ENCODE data around the gene DALRD3. TPM values are rescaled to one million over a fixed set of nuclear protein-coding genes. Genes with fewer than 3 reads are reported as not detected.

DALRD3 gene
- total and polyA plus RNA-seq, 4 donors: 7.9 to 10.6 (median 9.3) TPM

DNA sequence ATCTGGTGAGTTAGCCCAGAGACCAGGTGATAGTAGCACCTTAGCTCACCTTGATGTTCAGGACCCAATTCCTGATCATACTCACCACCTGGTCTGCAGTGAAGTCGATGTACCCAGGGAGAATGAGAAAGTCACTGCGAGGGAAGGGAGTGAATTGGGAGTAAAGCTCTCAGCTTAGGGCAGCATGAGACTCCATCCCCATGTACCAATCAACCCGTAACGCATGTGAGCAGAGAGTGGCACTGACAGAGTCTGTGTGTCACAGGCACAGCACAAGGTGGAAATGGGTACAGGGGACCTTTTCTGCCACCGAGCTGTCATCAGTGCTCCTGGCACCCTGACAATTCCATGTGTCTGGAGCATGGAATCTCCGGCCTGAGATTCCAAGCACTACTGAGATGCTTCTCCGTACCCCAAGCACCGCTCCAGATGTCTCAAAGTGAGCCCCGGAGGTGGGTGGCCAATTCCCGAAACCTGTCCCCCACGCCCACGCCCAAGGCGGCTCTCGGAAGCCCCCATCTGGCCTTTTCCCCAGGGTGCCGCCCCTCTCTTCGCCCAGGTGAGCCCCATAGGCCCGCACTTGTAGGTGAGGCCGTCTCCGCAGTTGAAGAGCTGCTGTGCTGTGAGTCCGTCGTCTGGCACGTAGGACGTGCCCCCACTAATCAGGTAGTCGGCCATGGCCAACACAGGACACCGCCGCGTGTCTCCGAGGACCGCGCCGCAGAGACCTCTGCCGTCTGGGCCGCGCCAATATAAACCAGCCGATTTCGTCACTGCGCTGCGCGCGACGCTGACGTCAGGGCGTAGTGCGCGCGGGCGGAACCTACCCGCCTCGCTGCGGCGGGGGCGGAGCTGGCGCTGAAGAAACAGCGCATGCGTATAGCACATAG, 10.5 kb upstream of the DALRD3 start, which contains the start of gene IMPDH2 (continued):
- no peak for TF ChIP-seq FOXA1 (IDR thresholded peaks at IDR 0.05)
- TF ChIP-seq HNF4G (IDR thresholded peaks at IDR 0.05): no peak
- peak; percentile 30 to 52 for TF ChIP-seq RAD21 (IDR thresholded peaks at IDR 0.05)
- no peak for TF ChIP-seq HNF4A (conservative IDR thresholded peaks at IDR 0.05)
- TF ChIP-seq, protein P1, sequence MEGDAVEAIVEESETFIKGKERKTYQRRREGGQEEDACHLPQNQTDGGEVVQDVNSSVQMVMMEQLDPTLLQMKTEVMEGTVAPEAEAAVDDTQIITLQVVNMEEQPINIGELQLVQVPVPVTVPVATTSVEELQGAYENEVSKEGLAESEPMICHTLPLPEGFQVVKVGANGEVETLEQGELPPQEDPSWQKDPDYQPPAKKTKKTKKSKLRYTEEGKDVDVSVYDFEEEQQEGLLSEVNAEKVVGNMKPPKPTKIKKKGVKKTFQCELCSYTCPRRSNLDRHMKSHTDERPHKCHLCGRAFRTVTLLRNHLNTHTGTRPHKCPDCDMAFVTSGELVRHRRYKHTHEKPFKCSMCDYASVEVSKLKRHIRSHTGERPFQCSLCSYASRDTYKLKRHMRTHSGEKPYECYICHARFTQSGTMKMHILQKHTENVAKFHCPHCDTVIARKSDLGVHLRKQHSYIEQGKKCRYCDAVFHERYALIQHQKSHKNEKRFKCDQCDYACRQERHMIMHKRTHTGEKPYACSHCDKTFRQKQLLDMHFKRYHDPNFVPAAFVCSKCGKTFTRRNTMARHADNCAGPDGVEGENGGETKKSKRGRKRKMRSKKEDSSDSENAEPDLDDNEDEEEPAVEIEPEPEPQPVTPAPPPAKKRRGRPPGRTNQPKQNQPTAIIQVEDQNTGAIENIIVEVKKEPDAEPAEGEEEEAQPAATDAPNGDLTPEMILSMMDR (IDR thresholded peaks at IDR 0.05; ENCODE audit: low read depth, low read length, missing input control): no peak
- TF ChIP-seq NR2F2 (IDR thresholded peaks at IDR 0.05): no peak
- peak; percentile 60 for TF ChIP-seq SP1 (IDR thresholded peaks at IDR 0.05)
- peak in 1 of 2 donors; percentile 75 for TF ChIP-seq GABPA (IDR thresholded peaks at IDR 0.05 in 1 of 2, conservative IDR thresholded peaks at IDR 0.05 in 1 of 2)
- TF ChIP-seq JUND (IDR thresholded peaks at IDR 0.05): peak; percentile 31 to 78

DNA sequence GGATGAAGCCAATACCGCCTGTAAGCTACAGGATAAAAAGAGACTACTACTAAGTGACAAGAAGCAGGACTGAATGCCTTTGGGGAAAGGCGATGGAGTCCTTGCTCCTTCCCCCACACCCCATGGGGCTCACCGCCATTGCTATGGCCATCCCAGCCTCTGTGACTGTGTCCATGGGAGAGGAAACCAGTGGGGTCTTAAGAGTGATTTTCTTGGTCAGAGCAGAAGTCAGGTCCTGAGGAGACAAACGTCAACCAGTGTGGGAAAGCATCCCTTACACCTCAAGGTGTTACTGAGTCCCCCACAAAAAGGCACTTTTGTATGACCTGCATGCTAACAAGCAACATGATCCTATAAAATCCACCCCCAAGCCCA, 9.9 kb upstream of the DALRD3 start:
- Histone ChIP-seq H3K9ac (ENCODE audit: low read depth in 1 of 2, low read length in 2 of 2) (peak overlapping the region in 1 of 2 donors; percentile 81), H3K4me1 (ENCODE audit: control insufficient read depth in 4 of 4, insufficient read depth in 4 of 4, low read length in 3 of 4) (peaks cover 3 to 23% (median 15%) of the 10 kb centered on the region in 4 donors), H3K4me3 (ENCODE audit: low read depth in 1 of 3, low read length in 3 of 3) (peak overlapping the region in 2 of 3 donors; percentile 73 to 75), H3K36me3 (ENCODE audit: control insufficient read depth in 4 of 4, insufficient read depth in 3 of 4, low read depth in 1 of 4, low read length in 3 of 4) (peaks cover 0 to 54% (median 42%) of the 10 kb centered on the region in 4 donors), H3K9me3 (ENCODE audit: control insufficient read depth in 4 of 4, low read length in 3 of 4) (no peaks in the 10 kb centered on the region), H3K27ac (ENCODE audit: low read depth in 1 of 2, low read length in 2 of 2) (peak overlapping the region; percentile 96), H3K27me3 (ENCODE audit: control insufficient read depth in 4 of 4, insufficient read depth in 4 of 4, low read length in 3 of 4) (no peaks in the 10 kb centered on the region)
- DNase-seq (ENCODE audit: low spot score): no peak
- WGBS: 86% methylated on average over 4 of the region's 4 CpGs
- no peak for TF ChIP-seq SP1 (IDR thresholded peaks at IDR 0.05)
- TF ChIP-seq TAF1 (conservative IDR thresholded peaks at IDR 0.05): no peak
- no peak for TF ChIP-seq RXRA (IDR thresholded peaks at IDR 0.05)
- no peak for TF ChIP-seq HNF4G (IDR thresholded peaks at IDR 0.05)
- TF ChIP-seq, protein P1 (IDR thresholded peaks at IDR 0.05; ENCODE audit: low read depth, low read length, missing input control): no peak
- TF ChIP-seq, protein P2, sequence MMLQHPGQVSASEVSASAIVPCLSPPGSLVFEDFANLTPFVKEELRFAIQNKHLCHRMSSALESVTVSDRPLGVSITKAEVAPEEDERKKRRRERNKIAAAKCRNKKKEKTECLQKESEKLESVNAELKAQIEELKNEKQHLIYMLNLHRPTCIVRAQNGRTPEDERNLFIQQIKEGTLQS (IDR thresholded peaks at IDR 0.05): no peak
- TF ChIP-seq YY1 (IDR thresholded peaks at IDR 0.05): no peak
- no peak for TF ChIP-seq GABPA (IDR thresholded peaks at IDR 0.05 in 1 of 2, conservative IDR thresholded peaks at IDR 0.05 in 1 of 2)
- TF ChIP-seq JUND (IDR thresholded peaks at IDR 0.05): no peak
- TF ChIP-seq FOXA2 (IDR thresholded peaks at IDR 0.05): no peak
- TF ChIP-seq FOXA1 (IDR thresholded peaks at IDR 0.05): no peak

DNA sequence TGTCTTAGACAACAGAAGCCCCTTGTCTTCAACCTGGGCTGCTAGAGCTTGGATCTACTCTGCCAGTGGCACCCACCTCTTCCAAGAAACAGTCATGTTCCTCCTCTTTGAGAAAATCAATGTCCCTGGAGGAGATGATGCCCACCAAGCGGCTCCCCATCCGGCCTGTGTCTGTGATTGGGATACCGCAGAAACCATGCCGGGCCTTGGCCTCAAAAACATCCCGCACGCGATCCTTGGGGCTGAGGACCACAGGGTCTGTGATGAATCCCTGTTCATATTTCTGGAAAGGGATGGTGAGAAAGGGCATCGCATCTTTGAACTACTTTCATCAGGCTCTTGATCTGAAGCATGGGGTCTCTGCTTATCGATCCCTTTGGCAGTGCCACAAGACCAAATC, 9.3 kb upstream of the DALRD3 start:
- Histone ChIP-seq H3K27ac (ENCODE audit: low read depth in 1 of 2, low read length in 2 of 2) (no peak overlapping the region), H3K4me3 (ENCODE audit: low read depth in 1 of 3, low read length in 3 of 3) (no peak overlapping the region), H3K4me1 (ENCODE audit: control insufficient read depth in 4 of 4, insufficient read depth in 4 of 4, low read length in 3 of 4) (peaks cover 6 to 30% (median 21%) of the 10 kb centered on the region in 4 donors), H3K9me3 (ENCODE audit: control insufficient read depth in 4 of 4, low read length in 3 of 4) (no peaks in the 10 kb centered on the region), H3K9ac (ENCODE audit: low read depth in 1 of 2, low read length in 2 of 2) (no peak overlapping the region), H3K27me3 (ENCODE audit: control insufficient read depth in 4 of 4, insufficient read depth in 4 of 4, low read length in 3 of 4) (no peaks in the 10 kb centered on the region), H3K36me3 (ENCODE audit: control insufficient read depth in 4 of 4, insufficient read depth in 3 of 4, low read depth in 1 of 4, low read length in 3 of 4) (peaks cover 0 to 51% (median 37%) of the 10 kb centered on the region in 4 donors)
- DNase-seq (ENCODE audit: low spot score): no peak
- 97% methylated on average over 9 of the region's 9 CpGs for WGBS
- TF ChIP-seq YY1 (IDR thresholded peaks at IDR 0.05): no peak
- TF ChIP-seq, protein P1 (IDR thresholded peaks at IDR 0.05; ENCODE audit: low read depth, low read length, missing input control): no peak
- no peak for TF ChIP-seq RAD21 (IDR thresholded peaks at IDR 0.05)
- no peak for TF ChIP-seq HNF4G (IDR thresholded peaks at IDR 0.05)
- TF ChIP-seq SP1 (IDR thresholded peaks at IDR 0.05): no peak
- TF ChIP-seq, protein P2 (IDR thresholded peaks at IDR 0.05): no peak
- TF ChIP-seq FOXA2 (IDR thresholded peaks at IDR 0.05): no peak
- no peak for TF ChIP-seq HNF4A (conservative IDR thresholded peaks at IDR 0.05)
- TF ChIP-seq RXRA (IDR thresholded peaks at IDR 0.05): no peak
- TF ChIP-seq, protein P3, sequence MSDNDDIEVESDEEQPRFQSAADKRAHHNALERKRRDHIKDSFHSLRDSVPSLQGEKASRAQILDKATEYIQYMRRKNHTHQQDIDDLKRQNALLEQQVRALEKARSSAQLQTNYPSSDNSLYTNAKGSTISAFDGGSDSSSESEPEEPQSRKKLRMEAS (IDR thresholded peaks at IDR 0.05): no peak
- no peak for TF ChIP-seq NR2F2 (IDR thresholded peaks at IDR 0.05)
- no peak for TF ChIP-seq EGR1 (IDR thresholded peaks at IDR 0.05; ENCODE audit: low read depth in 2 of 2)
- no peak for TF ChIP-seq FOXA1 (IDR thresholded peaks at IDR 0.05)
- TF ChIP-seq, protein P4, sequence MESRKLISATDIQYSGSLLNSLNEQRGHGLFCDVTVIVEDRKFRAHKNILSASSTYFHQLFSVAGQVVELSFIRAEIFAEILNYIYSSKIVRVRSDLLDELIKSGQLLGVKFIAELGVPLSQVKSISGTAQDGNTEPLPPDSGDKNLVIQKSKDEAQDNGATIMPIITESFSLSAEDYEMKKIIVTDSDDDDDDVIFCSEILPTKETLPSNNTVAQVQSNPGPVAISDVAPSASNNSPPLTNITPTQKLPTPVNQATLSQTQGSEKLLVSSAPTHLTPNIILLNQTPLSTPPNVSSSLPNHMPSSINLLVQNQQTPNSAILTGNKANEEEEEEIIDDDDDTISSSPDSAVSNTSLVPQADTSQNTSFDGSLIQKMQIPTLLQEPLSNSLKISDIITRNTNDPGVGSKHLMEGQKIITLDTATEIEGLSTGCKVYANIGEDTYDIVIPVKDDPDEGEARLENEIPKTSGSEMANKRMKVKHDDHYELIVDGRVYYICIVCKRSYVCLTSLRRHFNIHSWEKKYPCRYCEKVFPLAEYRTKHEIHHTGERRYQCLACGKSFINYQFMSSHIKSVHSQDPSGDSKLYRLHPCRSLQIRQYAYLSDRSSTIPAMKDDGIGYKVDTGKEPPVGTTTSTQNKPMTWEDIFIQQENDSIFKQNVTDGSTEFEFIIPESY (IDR thresholded peaks at IDR 0.05): no peak

Data from liver (tissue), 9 donors.